Loucy (cell line): ENCODE data around the gene EDC3.

Source experiments
- CTCF ChIP-seq: fragments of 200-600 bp; sonication (generic); conservative IDR thresholded peaks from 2 replicates; pipeline ENCODE4 v1.5.1; 2014; ENCODE audit warnings: mild to moderate bottlenecking, antibody characterized with exemption, low read length
- EZH2phosphoT487 ChIP-seq: fragments of 200-600 bp; IDR thresholded peaks from 2 replicates; pipeline ENCODE4 v1.6.1; 2018; ENCODE audit warnings: antibody characterized with exemption, mild to moderate bottlenecking, moderate library complexity, borderline replicate concordance

- TF ChIP-seq CTCF = no peak
- no peak for TF ChIP-seq EZH2phosphoT487
Measured at GRCh38 chr15:74656935-74657535, 38.8 kb downstream of the EDC3 start.
